ENCODE measurements around the gene KLHL24. TPM values are rescaled to one million over a fixed set of nuclear protein-coding genes. Genes with fewer than 3 reads are reported as not detected.

KLHL24 gene
- total RNA-seq, 1 experiment from 2014 or later, result 33.9 TPM

GRCh38 chr3:183644244-183644643 is 8.8 kb downstream of the KLHL24 start (continued):
- TF ChIP-seq SMAD3 (CRISPR knock-in tag; IDR thresholded peaks at IDR 0.05; ENCODE audit: borderline replicate concordance) (no peak), FOXJ3 (CRISPR knock-in tag; IDR thresholded peaks at IDR 0.05; ENCODE audit: borderline replicate concordance) (no peak), JUN (CRISPR knock-in tag; IDR thresholded peaks at IDR 0.05) (no peak)

- ChIA-PET CTCF (no interaction called here), POLR2A (no interaction called here)
- Mint-ChIP-seq H3K9me3 (peaks cover 6% of the 10 kb centered on the region), H3K27me3 (ENCODE audit: low read depth) (no peaks in the 10 kb centered on the region), H3K36me3 (peaks cover 15% of the 10 kb centered on the region), H3K4me1 (no peaks in the 10 kb centered on the region), H3K27ac (no peak overlapping the region), H3K4me3 (no peak overlapping the region)
- TF ChIP-seq ZNF425 (CRISPR knock-in tag; conservative IDR thresholded peaks at IDR 0.05) (no peak), ZNF423 (CRISPR knock-in tag; IDR thresholded peaks at IDR 0.05) (no peak), PRDM15 (CRISPR knock-in tag; IDR thresholded peaks at IDR 0.05) (no peak), FOXK1 (CRISPR knock-in tag; IDR thresholded peaks at IDR 0.05) (no peak), E2F4 (CRISPR knock-in tag; IDR thresholded peaks at IDR 0.05; ENCODE audit: borderline replicate concordance, low read depth) (no peak), ZNF512 (CRISPR knock-in tag; IDR thresholded peaks at IDR 0.05; ENCODE audit: borderline replicate concordance) (no peak), ELF4 (CRISPR knock-in tag; IDR thresholded peaks at IDR 0.05; ENCODE audit: low read depth) (no peak), MAX (CRISPR knock-in tag; IDR thresholded peaks at IDR 0.05) (no peak), PREB (CRISPR knock-in tag; IDR thresholded peaks at IDR 0.05; ENCODE audit: borderline replicate concordance) (no peak), AR (CRISPR knock-in tag; IDR thresholded peaks at IDR 0.05) (no peak), E2F5 (CRISPR knock-in tag; IDR thresholded peaks at IDR 0.05) (no peak), CTCF (IDR thresholded peaks at IDR 0.05) (no peak)
- DNase-seq (ENCODE audit: low spot score), result no peak
- ATAC-seq, result no peak
Measured at GRCh38 chr3:183645254-183645653, 9.8 kb downstream of the KLHL24 start.

Data from WTC11 (cell line).